HEK293 (cell line): ENCODE data around the gene HSPBAP1.

Source experiments
- CTCF ChIA-PET: fragments of 350-600 bp; formaldehyde crosslinking; extraction: SDS; loops from one replicate; lab custom pipeline; 2021; ENCODE audit warnings: antibody characterized with exemption; lab: Yijun Ruan, JAX
- POLR2A ChIA-PET: fragments of 300-600 bp; formaldehyde crosslinking; extraction: SDS; loops from one replicate; lab custom pipeline; 2020; ENCODE audit warnings: antibody characterized with exemption, inconsistent platforms; lab: Yijun Ruan, JAX
- H3K27ac ChIP-seq: fragments of 200-500 bp; sonication (Bioruptor generic); 2 replicates; pipeline ENCODE4 v1.5.1; 2014; ENCODE audit warnings: low read depth, low read length, control low read depth, inconsistent platforms; ENCODE audit errors: extremely low read depth
- H3K36me3 ChIP-seq, 2 experiments: fragments of 200-500 bp in 1 of 2; sonication (Bioruptor generic) in 1 of 2; 1 replicate in 1 of 2; 2 replicates in 1 of 2; pipeline ENCODE4 v1.5.1; 2014 to 2017; ENCODE audit warnings: inconsistent platforms in 2 of 2, low read length in 2 of 2; ENCODE audit not compliant: control insufficient read depth in 2 of 2, insufficient read depth in 1 of 2
- H3K4me1 ChIP-seq: fragments of 200-500 bp; sonication (Bioruptor generic); 2 replicates; pipeline ENCODE4 v1.5.1; 2014; ENCODE audit warnings: mild to moderate bottlenecking, low read length, inconsistent platforms; ENCODE audit not compliant: control insufficient read depth, insufficient read depth
- H3K4me3 ChIP-seq: 2 replicates; pipeline ENCODE4 v1.5.1; 2011; ENCODE audit warnings: low read depth, mild to moderate bottlenecking, control low read depth, low read length, moderate library complexity
- H3K9me3 ChIP-seq: fragments of 200-500 bp; sonication (Bioruptor generic); 2 replicates; pipeline ENCODE4 v1.5.1; 2014; ENCODE audit warnings: low read depth, low read length, inconsistent platforms; ENCODE audit not compliant: control insufficient read depth, insufficient read depth
- KLF10 ChIP-seq: fragments of 450-650 bp; IDR thresholded peaks from 2 replicates; pipeline ENCODE4 v1.5.1; 2018; ENCODE audit warnings: missing biosample characterization, mild to moderate bottlenecking, missing genetic modification characterization
- SP3 ChIP-seq: fragments of 450-650 bp; formaldehyde crosslinking; IDR thresholded peaks from 2 replicates; pipeline ENCODE4 v1.5.1; 2016; ENCODE audit warnings: missing biosample characterization, missing genetic modification characterization
- TRIM28 ChIP-seq: IDR thresholded peaks from 2 replicates; pipeline ENCODE4 v1.6.1; 2011; ENCODE audit warnings: low read length, control low read depth, borderline replicate concordance
- ZNF157 ChIP-seq: fragments of 450-650 bp; formaldehyde crosslinking; IDR thresholded peaks from 2 replicates; pipeline ENCODE4 v1.5.1; 2016; ENCODE audit warnings: missing biosample characterization, missing genetic modification characterization
- ZNF24 ChIP-seq: fragments of 450-650 bp; formaldehyde crosslinking; IDR thresholded peaks from 2 replicates; pipeline ENCODE4 v1.5.1; 2016; ENCODE audit warnings: missing biosample characterization, missing genetic modification characterization
- ZNF366 ChIP-seq: fragments of 450-650 bp; formaldehyde crosslinking; conservative IDR thresholded peaks from 2 replicates; pipeline ENCODE4 v1.5.1; 2016; ENCODE audit warnings: missing biosample characterization, missing genetic modification characterization
- ZNF37A ChIP-seq: fragments of 450-650 bp; IDR thresholded peaks from 2 replicates; pipeline ENCODE4 v1.5.1; 2018; ENCODE audit warnings: missing biosample characterization, missing genetic modification characterization
- ZNF473 ChIP-seq: fragments of 450-650 bp; formaldehyde crosslinking; IDR thresholded peaks from 2 replicates; pipeline ENCODE4 v1.5.1; 2017; ENCODE audit warnings: missing biosample characterization, missing genetic modification characterization
- ZNF561 ChIP-seq: fragments of 450-650 bp; IDR thresholded peaks from 2 replicates; pipeline ENCODE4 v1.5.1; 2018; ENCODE audit warnings: missing biosample characterization, missing genetic modification characterization, borderline replicate concordance
- ZNF600 ChIP-seq: fragments of 450-650 bp; formaldehyde crosslinking; IDR thresholded peaks from 2 replicates; pipeline ENCODE4 v1.5.1; 2016; ENCODE audit warnings: missing biosample characterization, missing genetic modification characterization
- ZNF664 ChIP-seq: fragments of 450-650 bp; formaldehyde crosslinking; IDR thresholded peaks from 2 replicates; pipeline ENCODE4 v1.5.1; 2016; ENCODE audit warnings: missing biosample characterization, missing genetic modification characterization
- ZNF830 ChIP-seq: fragments of 450-650 bp; IDR thresholded peaks from 2 replicates; pipeline ENCODE4 v1.5.0; 2018; ENCODE audit warnings: missing biosample characterization, missing genetic modification characterization, low read depth, mild to moderate bottlenecking, moderate library complexity
- TF ChIP-seq, protein P1 (sequence below): fragments of 450-650 bp; formaldehyde crosslinking; optimal IDR thresholded peaks from 2 replicates; pipeline ENCODE3; 2016; ENCODE audit warnings: missing biosample characterization, mild to moderate bottlenecking, missing genetic modification characterization
- TF ChIP-seq, protein P2 (sequence below): fragments of 450-650 bp; formaldehyde crosslinking; IDR thresholded peaks from 2 replicates; pipeline ENCODE4 v1.5.1; 2016; ENCODE audit warnings: missing biosample characterization, missing genetic modification characterization
- TF ChIP-seq, protein P3 (sequence below): fragments of 450-650 bp; formaldehyde crosslinking; IDR thresholded peaks from 2 replicates; pipeline ENCODE4 v1.5.1; 2017; ENCODE audit warnings: missing biosample characterization, mild to moderate bottlenecking, missing genetic modification characterization, moderate library complexity
- TF ChIP-seq, protein P4 (sequence below): fragments of 450-650 bp; formaldehyde crosslinking; conservative IDR thresholded peaks from 2 replicates; pipeline ENCODE4 v1.5.1; 2016; ENCODE audit warnings: low read depth, missing biosample characterization, missing genetic modification characterization
- TF ChIP-seq, protein P5 (sequence below): fragments of 450-650 bp; formaldehyde crosslinking; IDR thresholded peaks from 2 replicates; pipeline ENCODE4 v1.5.1; 2016; ENCODE audit warnings: missing biosample characterization, missing genetic modification characterization
- TF ChIP-seq, protein P6 (sequence below): fragments of 450-650 bp; formaldehyde crosslinking; IDR thresholded peaks from 2 replicates; pipeline ENCODE4 v1.5.1; 2016; ENCODE audit warnings: missing biosample characterization, missing genetic modification characterization

HSPBAP1 gene, protein sequence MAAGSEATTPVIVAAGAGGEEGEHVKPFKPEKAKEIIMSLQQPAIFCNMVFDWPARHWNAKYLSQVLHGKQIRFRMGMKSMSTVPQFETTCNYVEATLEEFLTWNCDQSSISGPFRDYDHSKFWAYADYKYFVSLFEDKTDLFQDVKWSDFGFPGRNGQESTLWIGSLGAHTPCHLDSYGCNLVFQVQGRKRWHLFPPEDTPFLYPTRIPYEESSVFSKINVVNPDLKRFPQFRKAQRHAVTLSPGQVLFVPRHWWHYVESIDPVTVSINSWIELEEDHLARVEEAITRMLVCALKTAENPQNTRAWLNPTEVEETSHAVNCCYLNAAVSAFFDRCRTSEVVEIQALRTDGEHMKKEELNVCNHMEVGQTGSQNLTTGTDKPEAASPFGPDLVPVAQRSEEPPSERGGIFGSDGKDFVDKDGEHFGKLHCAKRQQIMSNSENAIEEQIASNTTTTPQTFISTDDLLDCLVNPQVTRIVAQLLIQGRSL

DNA sequence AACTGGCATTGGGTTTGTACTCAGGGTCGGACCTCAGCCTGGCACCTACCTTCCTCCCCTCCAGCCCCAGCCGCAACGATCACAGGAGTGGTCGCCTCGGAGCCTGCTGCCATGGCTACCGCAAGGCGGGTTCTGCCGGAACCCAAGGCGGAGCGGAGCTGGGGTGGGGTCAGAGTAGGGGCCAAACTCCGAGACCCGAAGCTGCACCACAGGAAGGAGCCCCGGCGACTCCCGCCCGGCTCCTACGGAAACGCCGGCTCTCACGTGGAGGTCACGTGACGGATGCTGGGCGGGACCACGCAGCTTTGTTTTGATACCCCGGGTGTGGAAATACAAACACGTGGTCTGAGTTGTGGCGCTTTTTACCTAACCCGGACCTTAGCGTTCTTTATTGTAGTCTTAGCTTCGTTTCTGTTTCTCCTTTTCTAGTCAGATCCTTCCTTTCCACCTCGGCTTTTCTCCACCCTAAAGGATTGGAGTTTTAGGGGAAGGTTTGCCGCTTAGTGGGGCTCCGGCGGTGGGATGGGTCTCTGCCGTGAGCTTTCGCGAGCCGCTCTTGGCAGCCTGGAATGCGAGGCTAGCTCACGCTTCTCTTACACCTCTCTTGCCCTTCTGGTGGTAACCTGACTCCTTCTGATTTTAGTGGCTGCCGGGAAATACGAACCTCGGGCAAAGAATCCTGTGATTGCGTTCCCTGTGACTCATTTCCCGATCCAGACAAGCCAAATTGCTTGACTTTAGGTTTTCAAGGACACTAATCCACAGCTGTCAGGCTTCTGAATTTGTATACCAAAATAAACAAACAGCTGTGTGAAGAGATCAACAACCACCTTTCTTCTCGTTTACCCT, at the start of gene HSPBAP1:
TSS of gene HSPBAP1 (minus strand) at position 264 of the 849 bp plus-strand sequence. CDS start at position 113, 151 bp downstream.
- no peaks in the 10 kb centered on the region for H3K9me3 ChIP-seq
- ChIA-PET POLR2A (interaction anchor here (1.0 to 1.3 kb wide), 3 partner anchors 378 to 410 kb away, joined by 3 to 5 read pairs (median 3); partner anchors contain the start of genes FAM162A, SEC22A and WDR5B), CTCF (interaction anchor here (0.5 kb wide), 1 partner anchor 465 kb away, joined by 3 read pairs; no protein-coding TSS in a partner anchor)
- H3K4me1 ChIP-seq: no peaks in the 10 kb centered on the region; the same call in 1 of the 2 replicates
- peak within 1 kb of the TSS; percentile 71 for H3K4me3 ChIP-seq
- no peaks in the 10 kb centered on the region for H3K36me3 ChIP-seq
- peak within 1 kb of the TSS; percentile 84 for H3K27ac ChIP-seq
- TF ChIP-seq, protein P1, sequence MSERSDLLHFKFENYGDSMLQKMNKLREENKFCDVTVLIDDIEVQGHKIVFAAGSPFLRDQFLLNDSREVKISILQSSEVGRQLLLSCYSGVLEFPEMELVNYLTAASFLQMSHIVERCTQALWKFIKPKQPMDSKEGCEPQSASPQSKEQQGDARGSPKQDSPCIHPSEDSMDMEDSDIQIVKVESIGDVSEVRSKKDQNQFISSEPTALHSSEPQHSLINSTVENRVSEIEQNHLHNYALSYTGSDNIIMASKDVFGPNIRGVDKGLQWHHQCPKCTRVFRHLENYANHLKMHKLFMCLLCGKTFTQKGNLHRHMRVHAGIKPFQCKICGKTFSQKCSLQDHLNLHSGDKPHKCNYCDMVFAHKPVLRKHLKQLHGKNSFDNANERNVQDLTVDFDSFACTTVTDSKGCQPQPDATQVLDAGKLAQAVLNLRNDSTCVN (tag by site-specific recombination): peak; percentile 35
- TF ChIP-seq, protein P2, sequence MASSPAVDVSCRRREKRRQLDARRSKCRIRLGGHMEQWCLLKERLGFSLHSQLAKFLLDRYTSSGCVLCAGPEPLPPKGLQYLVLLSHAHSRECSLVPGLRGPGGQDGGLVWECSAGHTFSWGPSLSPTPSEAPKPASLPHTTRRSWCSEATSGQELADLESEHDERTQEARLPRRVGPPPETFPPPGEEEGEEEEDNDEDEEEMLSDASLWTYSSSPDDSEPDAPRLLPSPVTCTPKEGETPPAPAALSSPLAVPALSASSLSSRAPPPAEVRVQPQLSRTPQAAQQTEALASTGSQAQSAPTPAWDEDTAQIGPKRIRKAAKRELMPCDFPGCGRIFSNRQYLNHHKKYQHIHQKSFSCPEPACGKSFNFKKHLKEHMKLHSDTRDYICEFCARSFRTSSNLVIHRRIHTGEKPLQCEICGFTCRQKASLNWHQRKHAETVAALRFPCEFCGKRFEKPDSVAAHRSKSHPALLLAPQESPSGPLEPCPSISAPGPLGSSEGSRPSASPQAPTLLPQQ: peak; percentile 74; the same call in 1 of the 2 replicates
- TF ChIP-seq, protein P3, sequence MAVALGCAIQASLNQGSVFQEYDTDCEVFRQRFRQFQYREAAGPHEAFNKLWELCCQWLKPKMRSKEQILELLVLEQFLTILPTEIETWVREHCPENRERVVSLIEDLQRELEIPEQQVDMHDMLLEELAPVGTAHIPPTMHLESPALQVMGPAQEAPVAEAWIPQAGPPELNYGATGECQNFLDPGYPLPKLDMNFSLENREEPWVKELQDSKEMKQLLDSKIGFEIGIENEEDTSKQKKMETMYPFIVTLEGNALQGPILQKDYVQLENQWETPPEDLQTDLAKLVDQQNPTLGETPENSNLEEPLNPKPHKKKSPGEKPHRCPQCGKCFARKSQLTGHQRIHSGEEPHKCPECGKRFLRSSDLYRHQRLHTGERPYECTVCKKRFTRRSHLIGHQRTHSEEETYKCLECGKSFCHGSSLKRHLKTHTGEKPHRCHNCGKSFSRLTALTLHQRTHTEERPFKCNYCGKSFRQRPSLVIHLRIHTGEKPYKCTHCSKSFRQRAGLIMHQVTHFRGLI: 0 out of 2 replicates have a peak, but pooled peaks have one; percentile 34
- TF ChIP-seq ZNF664 (tag by site-specific recombination) (no peak), ZNF24 (0 out of 2 replicates have a peak, but pooled peaks have one; percentile 58), ZNF37A (tag by site-specific recombination) (no peak), ZNF366 (tag by site-specific recombination) (peak; percentile 82), ZNF561 (tag by site-specific recombination) (peak; percentile 80), ZNF157 (tag by site-specific recombination) (no peak), SP3 (tag by site-specific recombination) (peak; percentile 72), ZNF830 (tag by site-specific recombination) (no peak), ZNF600 (tag by site-specific recombination) (peak; percentile 79), KLF10 (tag by site-specific recombination) (peak; percentile 44; the same call in 1 of the 2 replicates), ZNF473 (tag by site-specific recombination) (no peak), TRIM28 (peak; percentile 46; the same call in 1 of the 2 replicates)
- TF ChIP-seq, protein P4, sequence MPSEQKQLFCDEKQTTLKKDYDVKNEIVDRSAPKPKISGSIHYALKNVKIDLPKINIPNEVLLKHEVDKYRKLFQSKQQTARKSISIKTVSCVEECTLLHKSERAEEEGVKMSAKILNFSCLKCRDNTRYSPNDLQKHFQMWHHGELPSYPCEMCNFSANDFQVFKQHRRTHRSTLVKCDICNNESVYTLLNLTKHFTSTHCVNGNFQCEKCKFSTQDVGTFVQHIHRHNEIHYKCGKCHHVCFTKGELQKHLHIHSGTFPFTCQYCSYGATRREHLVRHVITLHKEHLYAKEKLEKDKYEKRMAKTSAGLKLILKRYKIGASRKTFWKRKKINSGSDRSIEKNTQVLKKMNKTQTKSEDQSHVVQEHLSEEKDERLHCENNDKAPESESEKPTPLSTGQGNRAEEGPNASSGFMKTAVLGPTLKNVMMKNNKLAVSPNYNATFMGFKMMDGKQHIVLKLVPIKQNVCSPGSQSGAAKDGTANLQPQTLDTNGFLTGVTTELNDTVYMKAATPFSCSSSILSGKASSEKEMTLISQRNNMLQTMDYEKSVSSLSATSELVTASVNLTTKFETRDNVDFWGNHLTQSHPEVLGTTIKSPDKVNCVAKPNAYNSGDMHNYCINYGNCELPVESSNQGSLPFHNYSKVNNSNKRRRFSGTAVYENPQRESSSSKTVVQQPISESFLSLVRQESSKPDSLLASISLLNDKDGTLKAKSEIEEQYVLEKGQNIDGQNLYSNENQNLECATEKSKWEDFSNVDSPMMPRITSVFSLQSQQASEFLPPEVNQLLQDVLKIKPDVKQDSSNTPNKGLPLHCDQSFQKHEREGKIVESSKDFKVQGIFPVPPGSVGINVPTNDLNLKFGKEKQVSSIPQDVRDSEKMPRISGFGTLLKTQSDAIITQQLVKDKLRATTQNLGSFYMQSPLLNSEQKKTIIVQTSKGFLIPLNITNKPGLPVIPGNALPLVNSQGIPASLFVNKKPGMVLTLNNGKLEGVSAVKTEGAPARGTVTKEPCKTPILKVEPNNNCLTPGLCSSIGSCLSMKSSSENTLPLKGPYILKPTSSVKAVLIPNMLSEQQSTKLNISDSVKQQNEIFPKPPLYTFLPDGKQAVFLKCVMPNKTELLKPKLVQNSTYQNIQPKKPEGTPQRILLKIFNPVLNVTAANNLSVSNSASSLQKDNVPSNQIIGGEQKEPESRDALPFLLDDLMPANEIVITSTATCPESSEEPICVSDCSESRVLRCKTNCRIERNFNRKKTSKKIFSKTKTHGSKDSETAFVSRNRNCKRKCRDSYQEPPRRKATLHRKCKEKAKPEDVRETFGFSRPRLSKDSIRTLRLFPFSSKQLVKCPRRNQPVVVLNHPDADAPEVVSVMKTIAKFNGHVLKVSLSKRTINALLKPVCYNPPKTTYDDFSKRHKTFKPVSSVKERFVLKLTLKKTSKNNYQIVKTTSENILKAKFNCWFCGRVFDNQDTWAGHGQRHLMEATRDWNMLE (tag by site-specific recombination): no peak
- TF ChIP-seq, protein P5, sequence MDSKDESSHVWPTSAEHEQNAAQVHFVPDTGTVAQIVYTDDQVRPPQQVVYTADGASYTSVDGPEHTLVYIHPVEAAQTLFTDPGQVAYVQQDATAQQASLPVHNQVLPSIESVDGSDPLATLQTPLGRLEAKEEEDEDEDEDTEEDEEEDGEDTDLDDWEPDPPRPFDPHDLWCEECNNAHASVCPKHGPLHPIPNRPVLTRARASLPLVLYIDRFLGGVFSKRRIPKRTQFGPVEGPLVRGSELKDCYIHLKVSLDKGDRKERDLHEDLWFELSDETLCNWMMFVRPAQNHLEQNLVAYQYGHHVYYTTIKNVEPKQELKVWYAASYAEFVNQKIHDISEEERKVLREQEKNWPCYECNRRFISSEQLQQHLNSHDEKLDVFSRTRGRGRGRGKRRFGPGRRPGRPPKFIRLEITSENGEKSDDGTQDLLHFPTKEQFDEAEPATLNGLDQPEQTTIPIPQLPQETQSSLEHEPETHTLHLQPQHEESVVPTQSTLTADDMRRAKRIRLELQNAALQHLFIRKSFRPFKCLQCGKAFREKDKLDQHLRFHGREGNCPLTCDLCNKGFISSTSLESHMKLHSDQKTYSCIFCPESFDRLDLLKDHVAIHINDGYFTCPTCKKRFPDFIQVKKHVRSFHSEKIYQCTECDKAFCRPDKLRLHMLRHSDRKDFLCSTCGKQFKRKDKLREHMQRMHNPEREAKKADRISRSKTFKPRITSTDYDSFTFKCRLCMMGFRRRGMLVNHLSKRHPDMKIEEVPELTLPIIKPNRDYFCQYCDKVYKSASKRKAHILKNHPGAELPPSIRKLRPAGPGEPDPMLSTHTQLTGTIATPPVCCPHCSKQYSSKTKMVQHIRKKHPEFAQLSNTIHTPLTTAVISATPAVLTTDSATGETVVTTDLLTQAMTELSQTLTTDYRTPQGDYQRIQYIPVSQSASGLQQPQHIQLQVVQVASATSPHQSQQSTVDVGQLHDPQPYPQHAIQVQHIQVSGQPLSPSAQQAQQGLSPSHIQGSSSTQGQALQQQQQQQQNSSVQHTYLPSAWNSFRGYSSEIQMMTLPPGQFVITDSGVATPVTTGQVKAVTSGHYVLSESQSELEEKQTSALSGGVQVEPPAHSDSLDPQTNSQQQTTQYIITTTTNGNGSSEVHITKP (tag by site-specific recombination): peak; percentile 76
- TF ChIP-seq, protein P6, sequence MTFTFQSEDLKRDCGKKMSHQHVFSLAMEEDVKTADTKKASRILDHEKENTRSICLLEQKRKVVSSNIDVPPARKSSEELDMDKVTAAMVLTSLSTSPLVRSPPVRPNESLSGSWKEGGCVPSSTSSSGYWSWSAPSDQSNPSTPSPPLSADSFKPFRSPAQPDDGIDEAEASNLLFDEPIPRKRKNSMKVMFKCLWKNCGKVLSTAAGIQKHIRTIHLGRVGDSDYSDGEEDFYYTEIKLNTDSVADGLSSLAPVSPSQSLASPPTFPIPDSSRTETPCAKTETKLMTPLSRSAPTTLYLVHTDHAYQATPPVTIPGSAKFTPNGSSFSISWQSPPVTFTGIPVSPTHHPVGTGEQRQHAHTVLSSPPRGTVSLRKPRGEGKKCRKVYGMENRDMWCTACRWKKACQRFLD (tag by site-specific recombination): peak; percentile 98
